Effector CD8-positive, alpha-beta T cell (primary cell): ENCODE results near the gene EMILIN2.
"Not testable (repeated sequence)": the region's sequence is repeated elsewhere in the genome, so short reads cannot be mapped to it uniquely, and the experiment has no call there.

Source experiments
- DNase-seq: peaks from one replicate; lab custom pipeline; 2025; lab: John Stamatoyannopoulos, UW

The EMILIN2 gene

GRCh38 chr18:2915486-2915885 is 68.7 kb downstream of the EMILIN2 start:
- not testable (repeated sequence) for DNase-seq

GRCh38 chr18:2916184-2916583 is 69.4 kb downstream of the EMILIN2 start:
- no peak for DNase-seq

- DNase-seq = no peak
Measured at GRCh38 chr18:2917259-2918047, 70.6 kb downstream of the EMILIN2 start.

- no peak for DNase-seq
Measured at GRCh38 chr18:2918761-2919550, 72.2 kb downstream of the EMILIN2 start.

GRCh38 chr18:2919600-2919999 is 72.8 kb downstream of the EMILIN2 start:
- DNase-seq = no peak

GRCh38 chr18:2920027-2920426 is 73.2 kb downstream of the EMILIN2 start:
- no peak for DNase-seq

GRCh38 chr18:2920546-2921343 is 73.9 kb downstream of the EMILIN2 start:
- no peak for DNase-seq

- DNase-seq = no peak
Measured at GRCh38 chr18:2921778-2922177, 75.0 kb downstream of the EMILIN2 start.

- no peak for DNase-seq
Measured at GRCh38 chr18:2923464-2923863, 76.7 kb downstream of the EMILIN2 start.

GRCh38 chr18:2924920-2925319 is 78.1 kb downstream of the EMILIN2 start:
- DNase-seq = no peak

GRCh38 chr18:2926528-2926927 is 79.7 kb downstream of the EMILIN2 start:
- DNase-seq = no peak

- no peak for DNase-seq
Measured at GRCh38 chr18:2927745-2928144, 80.9 kb downstream of the EMILIN2 start.

GRCh38 chr18:2932247-2933181 is 85.7 kb downstream of the EMILIN2 start:
- peak; percentile 13 for DNase-seq

- DNase-seq = no peak
Measured at GRCh38 chr18:2933995-2934394, 87.2 kb downstream of the EMILIN2 start.

GRCh38 chr18:2935438-2936192 is 88.8 kb downstream of the EMILIN2 start:
- DNase-seq = no peak

- no peak for DNase-seq
Measured at GRCh38 chr18:2939317-2939716, 92.5 kb downstream of the EMILIN2 start.

- no peak for DNase-seq
Measured at GRCh38 chr18:2948038-2948437, 101.2 kb downstream of the EMILIN2 start.

- no peak for DNase-seq
Measured at GRCh38 chr18:2952605-2953004, 105.8 kb downstream of the EMILIN2 start.

- no peak for DNase-seq
Measured at GRCh38 chr18:2953935-2954653, 107.3 kb downstream of the EMILIN2 start.
